Lung (tissue), 16 donors: ENCODE results near the gene RBPJL. TPM values are rescaled to one million over a fixed set of nuclear protein-coding genes. Genes with fewer than 3 reads are reported as not detected.

Source experiments
- ATAC-seq: fragments of 200-7000 bp; cut with Tn5 transposase; one replicate; pipeline ENCODE4 v1.9.1; 2020; ENCODE audit warnings: moderate number of reproducible peaks; ENCODE audit not compliant: insufficient read depth, low FRiP score
- DNase-seq, 3 donors: peaks; one replicate each; pipeline ENCODE4 v3.0.0-alpha.2; 2013 to 2017
- H3K27ac ChIP-seq, 2 donors: one replicate each; pipeline ENCODE4 v1.5.1; 2013; ENCODE audit warnings: mild to moderate bottlenecking in 2 of 2, moderate library complexity in 2 of 2, control low read depth in 1 of 2, inconsistent platforms in 1 of 2, low read depth in 1 of 2, low read length in 1 of 2
- H3K27me3 ChIP-seq, 3 donors: one replicate each; pipeline ENCODE4 v1.5.1; 2013; ENCODE audit warnings: low read length in 2 of 3; ENCODE audit not compliant: control insufficient read depth in 3 of 3, insufficient read depth in 3 of 3
- H3K36me3 ChIP-seq, 4 donors: one replicate each; pipeline ENCODE4 v1.5.1; 2013; ENCODE audit warnings: low read length in 4 of 4, mild to moderate bottlenecking in 1 of 4, moderate library complexity in 1 of 4; ENCODE audit not compliant: control insufficient read depth in 4 of 4, insufficient read depth in 4 of 4
- H3K4me1 ChIP-seq, 5 donors: one replicate each; pipeline ENCODE4 v1.5.1; 2013; ENCODE audit warnings: low read length in 5 of 5, mild to moderate bottlenecking in 2 of 5, moderate library complexity in 1 of 5; ENCODE audit not compliant: control insufficient read depth in 5 of 5, insufficient read depth in 5 of 5
- H3K4me3 ChIP-seq: one replicate; pipeline ENCODE4 v1.5.1; 2013; ENCODE audit warnings: mild to moderate bottlenecking, control low read depth, moderate library complexity
- H3K9ac ChIP-seq, 2 donors: one replicate each; pipeline ENCODE4 v1.5.1; 2013; ENCODE audit warnings: low read length in 2 of 2, control low read depth in 1 of 2; ENCODE audit not compliant: insufficient read depth in 1 of 2
- H3K9me3 ChIP-seq, 4 donors: one replicate each; pipeline ENCODE4 v1.5.1; 2013; ENCODE audit warnings: low read length in 3 of 4, mild to moderate bottlenecking in 1 of 4, moderate library complexity in 1 of 4; ENCODE audit not compliant: control insufficient read depth in 4 of 4, insufficient read depth in 3 of 4
- WGBS, 2 donors: extraction: QIAGEN DNeasy Blood & Tissue Kit; methylation state at CpG; one replicate each; pipeline ENCODE4 v1.1.7; 2013; 5-methylcytosine and 5-hydroxymethylcytosine counted together
- long read RNA-seq, 5 donors: transcript quantifications; one replicate each; lab custom pipeline, GENCODE V29; 2026
- polyA plus RNA-seq, 2 donors: library from polyadenylated mRNA; stranded (reverse); fragments of 200-250 nt; gene quantifications; one replicate each; pipeline ENCODE4 v1.2.1, GENCODE V29; 2013
- total RNA-seq, 2 donors: library from RNA; depleted of rRNA in 1 of 2; stranded (reverse); fragments of >200 nt in 1 of 2; gene quantifications; one replicate each; pipeline ENCODE4 v1.2.1, GENCODE V29; 2014 to 2021
- TF ChIP-seq, protein P1 (sequence below): IDR thresholded peaks from 2 replicates; pipeline ENCODE4 v1.5.1; 2012; ENCODE audit warnings: mild to moderate bottlenecking; ENCODE audit errors: control extremely low read depth, extremely low read depth
- donor health status: control.
- donor health status: control.
- donor health status: Bipolar disorder and iron deficiency.
- donor health status: healthy.
- donor health status: DM: yes; HTN: yes; CAD: no.

The RBPJL gene, protein sequence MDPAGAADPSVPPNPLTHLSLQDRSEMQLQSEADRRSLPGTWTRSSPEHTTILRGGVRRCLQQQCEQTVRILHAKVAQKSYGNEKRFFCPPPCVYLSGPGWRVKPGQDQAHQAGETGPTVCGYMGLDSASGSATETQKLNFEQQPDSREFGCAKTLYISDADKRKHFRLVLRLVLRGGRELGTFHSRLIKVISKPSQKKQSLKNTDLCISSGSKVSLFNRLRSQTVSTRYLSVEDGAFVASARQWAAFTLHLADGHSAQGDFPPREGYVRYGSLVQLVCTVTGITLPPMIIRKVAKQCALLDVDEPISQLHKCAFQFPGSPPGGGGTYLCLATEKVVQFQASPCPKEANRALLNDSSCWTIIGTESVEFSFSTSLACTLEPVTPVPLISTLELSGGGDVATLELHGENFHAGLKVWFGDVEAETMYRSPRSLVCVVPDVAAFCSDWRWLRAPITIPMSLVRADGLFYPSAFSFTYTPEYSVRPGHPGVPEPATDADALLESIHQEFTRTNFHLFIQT
- total RNA-seq: under 1 TPM in 1 of 2 donors, not detected in 1; 0.12 TPM
- polyA plus RNA-seq: not detected
- long read RNA-seq, donor 1: 0 reads
- long read RNA-seq, donor 2: 0 reads
- long read RNA-seq, donor 3: 0 reads
- long read RNA-seq, donor 4: 0 reads
- long read RNA-seq, donor 5: 0 reads

DNA sequence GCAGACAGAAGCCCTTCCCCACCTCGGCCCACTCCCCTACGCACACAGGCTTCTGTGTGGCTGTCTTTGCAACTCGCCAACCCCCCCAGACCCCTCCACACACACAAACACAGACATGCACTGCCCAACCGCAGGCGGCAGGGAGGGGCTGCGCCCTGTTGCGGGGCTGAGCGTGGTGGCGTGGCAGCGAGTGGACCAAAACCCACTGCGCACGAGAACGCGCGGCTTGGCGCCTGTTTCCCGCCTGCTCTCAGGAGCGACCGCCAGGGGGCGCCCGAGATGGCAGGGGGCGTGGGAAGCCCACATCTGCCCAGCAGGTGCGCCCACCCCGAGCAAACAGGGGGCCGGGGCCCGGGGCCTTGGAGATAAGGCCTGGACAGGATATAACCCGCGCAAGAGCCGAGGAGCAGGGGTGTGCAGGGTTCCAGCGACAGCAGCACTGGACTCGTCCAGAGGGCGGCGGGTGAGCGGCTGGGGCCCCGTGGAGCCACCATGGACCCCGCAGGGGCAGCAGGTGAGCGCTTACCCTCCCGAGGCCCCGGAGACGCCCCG is at the start of gene RBPJL:
RBPJL (plus strand) TSS at position 410 of the 552 bp plus-strand sequence; CDS start at position 493, 83 bp downstream.
- Histone ChIP-seq H3K36me3 (no peaks in the 10 kb centered on the region), H3K27me3 (peaks cover 0 to 37% (median 36%) of the 10 kb centered on the region in 3 donors), H3K27ac (no peak within 1 kb of the TSS), H3K9ac (no peak within 1 kb of the TSS), H3K4me1 (peaks cover 0 to 5% (median 0%) of the 10 kb centered on the region in 5 donors), H3K4me3 (no peak within 1 kb of the TSS), H3K9me3 (no peaks in the 10 kb centered on the region)
- ATAC-seq (no peak), DNase-seq (no peak)
- WGBS, 2 donors: 19 to 20% methylated on average over 41 of the region's 41 CpGs
- TF ChIP-seq, protein P1, sequence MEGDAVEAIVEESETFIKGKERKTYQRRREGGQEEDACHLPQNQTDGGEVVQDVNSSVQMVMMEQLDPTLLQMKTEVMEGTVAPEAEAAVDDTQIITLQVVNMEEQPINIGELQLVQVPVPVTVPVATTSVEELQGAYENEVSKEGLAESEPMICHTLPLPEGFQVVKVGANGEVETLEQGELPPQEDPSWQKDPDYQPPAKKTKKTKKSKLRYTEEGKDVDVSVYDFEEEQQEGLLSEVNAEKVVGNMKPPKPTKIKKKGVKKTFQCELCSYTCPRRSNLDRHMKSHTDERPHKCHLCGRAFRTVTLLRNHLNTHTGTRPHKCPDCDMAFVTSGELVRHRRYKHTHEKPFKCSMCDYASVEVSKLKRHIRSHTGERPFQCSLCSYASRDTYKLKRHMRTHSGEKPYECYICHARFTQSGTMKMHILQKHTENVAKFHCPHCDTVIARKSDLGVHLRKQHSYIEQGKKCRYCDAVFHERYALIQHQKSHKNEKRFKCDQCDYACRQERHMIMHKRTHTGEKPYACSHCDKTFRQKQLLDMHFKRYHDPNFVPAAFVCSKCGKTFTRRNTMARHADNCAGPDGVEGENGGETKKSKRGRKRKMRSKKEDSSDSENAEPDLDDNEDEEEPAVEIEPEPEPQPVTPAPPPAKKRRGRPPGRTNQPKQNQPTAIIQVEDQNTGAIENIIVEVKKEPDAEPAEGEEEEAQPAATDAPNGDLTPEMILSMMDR: no peak

DNA sequence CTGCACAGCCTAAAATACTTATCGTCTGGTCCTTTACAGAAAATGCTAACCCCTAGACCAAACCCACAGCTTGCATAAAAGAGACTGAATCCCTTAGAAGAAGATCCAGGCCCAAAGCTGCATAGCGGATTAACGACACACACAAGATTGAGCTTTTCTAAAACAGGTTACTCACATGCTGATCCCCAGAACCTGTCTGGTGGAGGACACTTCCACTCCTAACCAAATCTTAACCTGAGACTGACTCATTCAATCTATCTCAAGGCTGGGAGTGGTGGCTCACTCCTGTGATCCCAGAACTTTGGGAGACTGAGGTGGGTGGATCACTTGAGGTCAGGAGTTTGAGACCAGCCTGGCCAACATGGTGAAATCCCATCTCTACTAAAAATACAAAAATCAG is 49.5 kb upstream of the RBPJL start:
- Histone ChIP-seq H3K27ac (no peak overlapping the region), H3K9ac (no peak overlapping the region), H3K4me3 (no peak overlapping the region), H3K9me3 (no peaks in the 10 kb centered on the region), H3K27me3 (peaks cover 0 to 4% (median 0%) of the 10 kb centered on the region in 3 donors), H3K36me3 (no peaks in the 10 kb centered on the region), H3K4me1 (peaks cover 0 to 21% (median 12%) of the 10 kb centered on the region in 5 donors)
- ATAC-seq (no peak), DNase-seq (no peak)
- TF ChIP-seq, protein P1: no peak
- WGBS, 2 donors: 79 to 85% methylated on average over 3 of the region's 3 CpGs

DNA sequence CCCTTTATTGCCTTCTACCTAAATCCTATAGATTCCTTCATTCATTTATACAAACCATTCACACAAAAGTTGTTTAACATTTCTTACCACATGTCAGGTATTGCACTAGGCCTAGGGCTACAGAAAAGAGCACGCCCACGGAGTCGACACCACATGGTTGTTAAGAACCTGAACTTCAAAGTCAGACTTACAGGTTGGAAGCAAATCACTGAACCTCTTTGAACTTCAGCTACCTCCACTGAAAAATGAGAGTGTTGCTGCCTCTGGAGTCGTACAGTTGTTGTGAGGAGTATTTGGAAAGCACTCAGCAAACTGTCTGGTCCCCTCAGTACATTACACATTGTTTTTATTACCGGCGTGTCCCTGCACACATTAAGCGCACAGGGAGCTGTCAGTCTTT is 48.9 kb upstream of the RBPJL start:
- no peaks in the 10 kb centered on the region for H3K36me3 ChIP-seq
- H3K4me3 ChIP-seq: no peak overlapping the region
- no peaks in the 10 kb centered on the region for H3K9me3 ChIP-seq
- H3K4me1 ChIP-seq: peaks cover 0 to 16% (median 10%) of the 10 kb centered on the region in 5 donors
- ATAC-seq (no peak), DNase-seq (no peak)
- 93 to 94% methylated on average over 7 of the region's 7 CpGs for WGBS, 2 donors
- H3K27ac ChIP-seq: no peak overlapping the region
- TF ChIP-seq, protein P1: no peak
- H3K27me3 ChIP-seq: peaks cover 0 to 4% (median 0%) of the 10 kb centered on the region in 3 donors
- H3K9ac ChIP-seq: no peak overlapping the region
